GM06990 (cell line): ENCODE measurements around the gene CMSS1.

Experiments used
- DNase-seq: peaks from one replicate; pipeline ENCODE4 v3.0.0-alpha.2; 2011; ENCODE audit not compliant: insufficient read length; ENCODE audit errors: extremely low read depth
- H3K27me3 ChIP-seq: replicated peaks from 2 replicates; pipeline ENCODE4 v1.6.0; 2011; ENCODE audit warnings: low read length; ENCODE audit not compliant: control insufficient read depth, insufficient read depth
- H3K36me3 ChIP-seq: 2 replicates; pipeline ENCODE4 v1.5.1; 2011; ENCODE audit warnings: low read length; ENCODE audit not compliant: control insufficient read depth, insufficient read depth
- H3K4me3 ChIP-seq: replicated peaks from 2 replicates; pipeline ENCODE4 v1.5.1; 2011; ENCODE audit warnings: low read depth, mild to moderate bottlenecking, control low read depth, low read length
- CTCF ChIP-seq: IDR thresholded peaks from 2 replicates; pipeline ENCODE4 v1.5.1; 2011; ENCODE audit warnings: low read length, control low read depth, mild to moderate bottlenecking, inconsistent platforms; ENCODE audit not compliant: insufficient read depth, poor library complexity, severe bottlenecking

Gene CMSS1

GRCh38 chr3:100111728-100112127 lies 294.1 kb downstream of the CMSS1 start:
- H3K36me3 ChIP-seq: no peaks in the 10 kb centered on the region
- no peak for DNase-seq
- H3K27me3 ChIP-seq: no peaks in the 10 kb centered on the region
- no peak for TF ChIP-seq CTCF
- H3K4me3 ChIP-seq: no peak overlapping the region

GRCh38 chr3:100113723-100114412 lies 296.2 kb downstream of the CMSS1 start:
- no peaks in the 10 kb centered on the region for H3K36me3 ChIP-seq
- no peak overlapping the region for H3K4me3 ChIP-seq
- TF ChIP-seq CTCF: no peak
- H3K27me3 ChIP-seq: no peaks in the 10 kb centered on the region
- no peak for DNase-seq

- Histone ChIP-seq H3K27me3 (no peaks in the 10 kb centered on the region), H3K4me3 (no peak within 1 kb of the TSS), H3K36me3 (no peaks in the 10 kb centered on the region)
- DNase-seq: no peak
- no peak for TF ChIP-seq CTCF
These were observed 296.9 kb downstream of the CMSS1 start, which contains the start of gene FILIP1L for GRCh38 chr3:100114413-100115030. Gene FILIP1L (minus strand): TSS chr3:100114501.

- Histone ChIP-seq H3K36me3 (no peaks in the 10 kb centered on the region), H3K27me3 (no peaks in the 10 kb centered on the region), H3K4me3 (no peak overlapping the region)
- TF ChIP-seq CTCF: no peak
- DNase-seq: no peak
These were observed 299.4 kb downstream of the CMSS1 start for GRCh38 chr3:100117093-100117492.

GRCh38 chr3:100120012-100120411 lies 302.4 kb downstream of the CMSS1 start:
- no peak overlapping the region for H3K4me3 ChIP-seq
- no peaks in the 10 kb centered on the region for H3K36me3 ChIP-seq
- TF ChIP-seq CTCF: no peak
- no peak for DNase-seq
- no peaks in the 10 kb centered on the region for H3K27me3 ChIP-seq

GRCh38 chr3:100120693-100121092 lies 303.0 kb downstream of the CMSS1 start:
- no peak for TF ChIP-seq CTCF
- DNase-seq: no peak
- Histone ChIP-seq H3K27me3 (no peaks in the 10 kb centered on the region), H3K36me3 (no peaks in the 10 kb centered on the region), H3K4me3 (no peak overlapping the region)
